Measurements from ENCODE around the gene WNK2.

GRCh38 chr9:93167838-93168237 is 16.1 kb upstream of the WNK2 start:
- no peak for TF ChIP-seq CTCF (IDR thresholded peaks at IDR 0.05)
- TF ChIP-seq EZH2 (IDR thresholded peaks at IDR 0.05), result no peak
- no peak for TF ChIP-seq EZH2phosphoT487 (IDR thresholded peaks at IDR 0.05)

Data from neural progenitor cell (in vitro differentiated cells).